ENCODE data around the gene TRAPPC3L. TPM values are rescaled to one million over a fixed set of nuclear protein-coding genes. Genes with fewer than 3 reads are reported as not detected.
"Not testable (repeated sequence)": the region's sequence is repeated elsewhere in the genome, so short reads cannot be mapped to it uniquely, and the experiment has no call there.

TRAPPC3L gene
- total RNA-seq, 1 experiment from 2014 or later, result not detected

- H3K27ac ChIP-seq (ENCODE audit: low read depth, low read length), result no peak overlapping the region
- H3K4me3 ChIP-seq (replicated peaks in 1 of 2; ENCODE audit: low read depth in 1 of 2, low read length in 2 of 2), result no peak overlapping the region
- BruUV-seq (replicated peaks), result no TSS peak
- no peak overlapping the region for H2AFZ ChIP-seq (ENCODE audit: low read depth, low read length, poor library complexity, severe bottlenecking)
- no peaks in the 10 kb centered on the region for H3K79me2 ChIP-seq (ENCODE audit: insufficient read depth, low read length)
- ATAC-seq (no peak), DNase-seq (ENCODE audit: low read depth, low spot score) (no peak)
- POLR2A ChIA-PET, result no interaction called here
- H3K36me3 ChIP-seq (ENCODE audit: control insufficient read depth in 1 of 2, insufficient read depth in 2 of 2, low read length in 2 of 2), result no peaks in the 10 kb centered on the region
- H3K9ac ChIP-seq (ENCODE audit: low read length), result no peak overlapping the region
- H3K9me2 ChIP-seq (ENCODE audit: insufficient read depth), result no peaks in the 10 kb centered on the region
- RAD21 ChIA-PET (ENCODE audit: low non-redundant PET in 1 of 2, low total read pairs in 2 of 2, uncharacterized antibody in 2 of 2, unreplicated experiment in 2 of 2), result no interaction called here
- CTCF ChIA-PET, result interaction anchor here (1.1 kb wide), 1 partner anchor 15 kb away, joined by 4 read pairs; the partner anchor contains the start of gene CALHM5
- no peak overlapping the region for H3K4me2 ChIP-seq (ENCODE audit: low read length)
- intact Hi-C loops (cut with micrococcal nuclease), result no loop called here
- no peak for TF ChIP-seq TCF7L2 (IDR thresholded peaks at IDR 0.05; ENCODE audit: borderline replicate concordance, extremely low read depth, insufficient read depth, insufficient read length)
- no peak for TF ChIP-seq EZH2phosphoT487 (IDR thresholded peaks at IDR 0.05; ENCODE audit: borderline replicate concordance)
- TF ChIP-seq EGR1 (IDR thresholded peaks at IDR 0.05; ENCODE audit: low read depth), result no peak
- no peak for TF ChIP-seq FOSL1 (IDR thresholded peaks at IDR 0.05; ENCODE audit: low read depth)
- H4K20me1 ChIP-seq (ENCODE audit: insufficient read depth), result no peaks in the 10 kb centered on the region
- no peaks in the 10 kb centered on the region for H3K27me3 ChIP-seq (ENCODE audit: insufficient read depth, low read length)
- H3K9me3 ChIP-seq (ENCODE audit: control insufficient read depth in 1 of 2, insufficient read depth in 1 of 2, low read depth in 1 of 2, low read length in 2 of 2), result no peaks in the 10 kb centered on the region
- no peaks in the 10 kb centered on the region for H3K4me1 ChIP-seq (ENCODE audit: control insufficient read depth in 1 of 2, insufficient read depth in 2 of 2, low read length in 2 of 2)
Measured at GRCh38 chr6:116497113-116497676, 48.3 kb downstream of the TRAPPC3L start.

- CTCF ChIA-PET; POLR2A ChIA-PET; H3K9me3 ChIP-seq (ENCODE audit: control insufficient read depth in 1 of 2, insufficient read depth in 1 of 2, low read depth in 1 of 2, low read length in 2 of 2); H3K4me2 ChIP-seq (ENCODE audit: low read length); H3K9me2 ChIP-seq (ENCODE audit: insufficient read depth); RAD21 ChIA-PET (ENCODE audit: low non-redundant PET in 1 of 2, low total read pairs in 2 of 2, uncharacterized antibody in 2 of 2, unreplicated experiment in 2 of 2); ATAC-seq; H3K79me2 ChIP-seq (ENCODE audit: insufficient read depth, low read length); H3K4me1 ChIP-seq (ENCODE audit: control insufficient read depth in 1 of 2, insufficient read depth in 2 of 2, low read length in 2 of 2); intact Hi-C loops (cut with micrococcal nuclease); H3K9ac ChIP-seq (ENCODE audit: low read length); DNase-seq (ENCODE audit: low read depth, low spot score); H3K27ac ChIP-seq (ENCODE audit: low read depth, low read length); H3K36me3 ChIP-seq (ENCODE audit: control insufficient read depth in 1 of 2, insufficient read depth in 2 of 2, low read length in 2 of 2); H3K27me3 ChIP-seq (ENCODE audit: insufficient read depth, low read length); H3K4me3 ChIP-seq (replicated peaks in 1 of 2; ENCODE audit: low read depth in 1 of 2, low read length in 2 of 2); H4K20me1 ChIP-seq (ENCODE audit: insufficient read depth); BruUV-seq (replicated peaks); H2AFZ ChIP-seq (ENCODE audit: low read depth, low read length, poor library complexity, severe bottlenecking): not testable (repeated sequence)
Measured at GRCh38 chr6:116495161-116495560, 50.3 kb downstream of the TRAPPC3L start.

Measured in HCT116 (cell line).